ENCODE results near the gene MYO1B.

Gene MYO1B

GRCh38 chr2:191320881-191321280 is 75.7 kb downstream of the MYO1B start:
- TF ChIP-seq ZFX (IDR thresholded peaks at IDR 0.05; ENCODE audit: borderline replicate concordance) (no peak), CTCF (IDR thresholded peaks at IDR 0.05) (no peak)
- H3K27ac ChIP-seq: no peak overlapping the region

DNA sequence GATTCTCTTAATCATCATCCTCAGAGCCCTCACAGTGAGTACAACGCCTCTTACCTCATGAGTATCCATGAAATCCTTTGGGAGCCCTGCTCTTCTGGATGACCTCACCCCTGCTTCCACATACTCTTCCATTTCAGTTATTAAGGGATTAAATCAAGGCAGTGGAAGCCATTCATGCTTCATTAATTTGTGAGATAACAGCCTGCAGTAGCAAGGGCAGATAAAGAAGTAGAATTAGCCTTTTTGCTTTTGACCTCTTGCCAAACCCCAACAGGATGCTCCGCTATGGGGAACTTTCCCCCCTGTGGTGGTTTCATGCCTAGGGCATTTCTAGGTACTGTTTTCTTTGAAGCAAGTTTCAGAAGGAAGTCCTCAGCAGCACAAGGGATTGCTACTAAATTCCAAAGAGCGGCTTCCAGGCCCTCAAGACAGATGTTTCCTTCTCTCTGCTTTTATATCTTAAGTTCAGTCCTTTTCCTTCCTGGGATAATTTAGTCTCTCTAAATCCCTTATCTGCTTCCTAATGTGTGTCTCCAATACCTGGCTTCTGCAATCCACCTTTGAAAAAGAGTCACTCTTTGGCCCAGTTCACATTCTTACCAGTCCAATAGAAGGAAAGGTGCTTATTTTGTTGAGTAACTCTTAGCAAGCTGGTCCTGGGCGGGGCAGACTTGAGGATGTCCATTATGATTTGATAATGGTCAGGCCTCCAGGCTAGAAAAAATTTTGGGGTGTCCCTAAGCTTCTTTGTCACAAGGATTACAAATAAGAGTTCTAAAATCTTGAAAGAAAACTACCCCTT is 76.9 kb downstream of the MYO1B start:
- TF ChIP-seq ZFX (IDR thresholded peaks at IDR 0.05; ENCODE audit: borderline replicate concordance) (no peak), CTCF (IDR thresholded peaks at IDR 0.05) (no peak)
- no peak overlapping the region for H3K27ac ChIP-seq

DNA sequence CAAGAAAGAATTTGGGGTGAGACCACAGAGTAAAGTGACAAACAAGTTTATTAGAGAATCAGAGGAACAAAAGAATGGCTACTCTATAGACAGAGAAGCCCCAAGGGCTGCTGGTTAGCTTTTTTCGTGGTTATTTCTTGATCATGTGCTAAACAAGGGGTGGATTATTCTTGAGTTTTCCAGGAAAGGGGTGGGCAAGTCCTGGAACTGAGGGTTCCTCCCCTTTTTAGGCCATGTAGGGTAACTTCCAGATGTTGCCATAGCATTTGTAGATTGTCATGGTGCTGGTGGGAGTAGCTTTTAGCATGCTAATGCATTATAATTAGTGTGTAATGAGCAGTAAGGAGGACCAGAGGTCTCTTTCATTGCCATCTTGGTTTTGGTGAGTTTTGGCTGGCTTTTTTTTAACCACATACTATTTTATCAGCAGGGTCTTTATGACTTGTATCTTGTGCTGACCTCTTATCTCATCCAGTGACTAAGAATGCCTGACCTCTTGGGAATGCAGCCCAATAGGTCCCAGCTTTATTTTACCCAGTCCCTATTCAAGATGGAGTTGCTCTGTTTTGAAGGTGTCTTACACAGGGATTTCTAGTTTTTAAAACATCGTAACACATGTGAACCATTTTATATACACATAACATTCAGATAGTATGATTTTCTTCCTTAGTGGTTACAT is 77.8 kb downstream of the MYO1B start:
- no peak overlapping the region for H3K27ac ChIP-seq
- TF ChIP-seq CTCF (IDR thresholded peaks at IDR 0.05) (no peak), ZFX (IDR thresholded peaks at IDR 0.05; ENCODE audit: borderline replicate concordance) (no peak)

GRCh38 chr2:191325651-191326365 is 80.6 kb downstream of the MYO1B start:
- H3K27ac ChIP-seq: no peak overlapping the region
- TF ChIP-seq ZFX (IDR thresholded peaks at IDR 0.05; ENCODE audit: borderline replicate concordance): no peak
- no peak for TF ChIP-seq CTCF (IDR thresholded peaks at IDR 0.05)

DNA sequence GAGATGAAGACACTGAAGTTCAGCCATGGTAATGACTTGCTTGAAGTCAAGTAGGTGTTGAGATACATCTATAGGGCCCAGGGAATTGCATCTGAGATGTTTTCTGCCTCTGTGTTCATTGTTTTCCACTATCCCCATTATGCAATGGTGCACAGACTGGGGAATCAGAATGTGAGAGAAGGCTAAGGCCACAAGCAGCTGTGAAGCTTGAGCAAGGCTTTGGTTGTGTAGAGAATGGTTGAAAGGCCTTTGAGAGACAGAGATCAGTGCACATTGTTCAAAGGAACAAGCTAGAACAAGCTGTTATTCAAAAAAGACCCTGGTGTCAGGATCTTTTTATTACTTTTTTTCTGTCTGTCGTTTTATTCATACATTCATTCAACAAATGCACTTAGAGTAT is 82.3 kb downstream of the MYO1B start:
- no peak for TF ChIP-seq CTCF (IDR thresholded peaks at IDR 0.05)
- TF ChIP-seq ZFX (IDR thresholded peaks at IDR 0.05; ENCODE audit: borderline replicate concordance): no peak
- no peak overlapping the region for H3K27ac ChIP-seq

GRCh38 chr2:191328150-191328809 is 83.1 kb downstream of the MYO1B start:
- no peak for TF ChIP-seq ZFX (IDR thresholded peaks at IDR 0.05; ENCODE audit: borderline replicate concordance)
- no peak for TF ChIP-seq CTCF (IDR thresholded peaks at IDR 0.05)
- H3K27ac ChIP-seq: no peak overlapping the region

Data from 22Rv1 (cell line).